ENCODE data around the gene WNT3A.
A peak's percentile ranks its signal among the peaks of the same experiment; 100 is the strongest.

WNT3A gene

GRCh38 chr1:228036701-228037231 lies 30.0 kb downstream of the WNT3A start:
- DNase-seq (ENCODE audit: low spot score) = no peak
- H3K27ac ChIP-seq = no peak overlapping the region
- H3K4me3 ChIP-seq = no peak overlapping the region
- TF ChIP-seq CTCF (IDR thresholded peaks at IDR 0.05) = no peak

GRCh38 chr1:228037401-228038386 lies 30.9 kb downstream of the WNT3A start:
- Histone ChIP-seq H3K4me3 (peak overlapping the region; percentile 58), H3K27ac (no peak overlapping the region)
- no peak for TF ChIP-seq CTCF (IDR thresholded peaks at IDR 0.05)
- DNase-seq (ENCODE audit: low spot score) = no peak

GRCh38 chr1:228038387-228039005 lies 31.7 kb downstream of the WNT3A start:
- DNase-seq (ENCODE audit: low spot score) = peak; percentile 65
- no peak overlapping the region for H3K4me3 ChIP-seq
- TF ChIP-seq CTCF (IDR thresholded peaks at IDR 0.05) = no peak
- H3K27ac ChIP-seq = no peak overlapping the region

GRCh38 chr1:228039006-228039903 lies 32.5 kb downstream of the WNT3A start:
- Histone ChIP-seq H3K4me3 (no peak overlapping the region), H3K27ac (no peak overlapping the region)
- no peak for TF ChIP-seq CTCF (IDR thresholded peaks at IDR 0.05)
- no peak for DNase-seq (ENCODE audit: low spot score)

- H3K27ac ChIP-seq = no peak overlapping the region
- DNase-seq (ENCODE audit: low spot score) = no peak
- H3K4me3 ChIP-seq = no peak overlapping the region
- TF ChIP-seq CTCF (IDR thresholded peaks at IDR 0.05) = no peak
These were observed 33.2 kb downstream of the WNT3A start for GRCh38 chr1:228039986-228040385.

GRCh38 chr1:228041316-228041715 lies 34.5 kb downstream of the WNT3A start:
- no peak overlapping the region for H3K4me3 ChIP-seq
- no peak for DNase-seq (ENCODE audit: low spot score)
- TF ChIP-seq CTCF (IDR thresholded peaks at IDR 0.05) = no peak
- no peak overlapping the region for H3K27ac ChIP-seq
